ENCODE data around the gene BICD1.
A peak's percentile ranks its signal among the peaks of the same experiment; 100 is the strongest.
"Not testable (repeated sequence)": the region's sequence is repeated elsewhere in the genome, so short reads cannot be mapped to it uniquely, and the experiment has no call there.

Gene BICD1

GRCh38 chr12:32248441-32249140, 141.9 kb downstream of the BICD1 start:
- no peak for DNase-seq (ENCODE audit: low spot score)

GRCh38 chr12:32249777-32250176, 143.1 kb downstream of the BICD1 start:
- DNase-seq (ENCODE audit: low spot score) = no peak

- DNase-seq (ENCODE audit: low spot score) = no peak
These were observed 145.8 kb downstream of the BICD1 start for GRCh38 chr12:32252199-32253073.

DNA sequence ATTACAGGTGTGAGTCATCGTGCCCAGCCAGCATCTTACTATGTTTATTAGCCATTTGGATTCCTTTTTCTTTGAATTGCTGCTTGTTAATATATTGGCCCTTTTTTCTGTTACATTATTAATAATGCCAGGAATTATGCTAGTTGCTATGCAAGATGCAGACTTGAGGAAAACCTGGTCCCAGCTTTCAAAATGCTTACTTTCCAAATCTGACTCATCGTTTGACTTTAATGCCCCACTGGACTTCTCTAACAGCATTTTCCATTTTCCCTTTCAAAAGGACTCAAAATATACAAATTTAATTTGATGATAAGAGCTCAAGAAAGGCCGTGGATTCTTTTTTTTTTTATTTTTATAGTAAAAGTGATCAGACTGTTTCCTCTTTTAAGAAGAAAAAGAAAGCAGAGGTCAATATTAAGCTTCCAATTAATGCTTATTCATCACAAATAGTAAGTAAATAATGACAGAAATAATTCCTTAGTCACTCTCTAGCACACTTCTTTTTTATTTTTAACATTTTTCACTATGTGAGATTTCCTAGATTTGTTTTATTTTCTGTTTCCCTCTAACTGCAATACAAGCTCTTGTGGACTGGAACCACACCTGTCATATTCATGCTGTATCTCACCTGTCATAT, 146.6 kb downstream of the BICD1 start:
- no peak for DNase-seq (ENCODE audit: low spot score)

DNA sequence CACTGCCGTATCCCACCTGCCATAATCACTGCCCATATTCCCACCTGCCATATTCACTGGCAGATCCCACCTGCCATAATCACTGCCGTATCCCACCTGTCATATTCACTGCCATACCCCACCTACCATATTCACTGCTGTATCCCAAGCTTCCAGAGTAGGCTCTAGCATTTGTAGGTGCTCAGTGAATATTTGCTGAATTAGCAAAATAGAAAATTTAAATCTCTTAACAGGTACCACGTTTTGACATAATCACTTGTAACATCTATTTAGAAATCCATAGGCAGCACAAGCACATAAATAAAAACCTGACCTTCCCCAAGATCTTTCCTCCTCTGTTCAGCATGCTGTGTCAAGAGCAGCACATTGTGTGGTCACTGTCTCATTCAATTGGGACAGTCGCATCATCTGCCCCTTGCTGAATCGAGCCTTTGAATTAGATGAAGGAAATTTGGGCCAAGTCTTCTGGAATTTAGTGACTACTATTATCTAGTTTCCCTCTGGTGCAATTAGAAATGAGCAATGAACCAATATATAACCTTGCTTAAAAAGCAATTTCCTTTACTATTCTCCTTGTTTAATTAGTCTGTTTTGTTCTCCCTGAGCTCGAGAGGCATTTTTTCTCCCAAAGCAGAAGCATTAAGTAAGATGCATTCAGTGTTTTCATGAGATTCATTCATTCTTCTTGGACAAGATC, 147.8 kb downstream of the BICD1 start:
- DNase-seq (ENCODE audit: low spot score) = no peak

DNA sequence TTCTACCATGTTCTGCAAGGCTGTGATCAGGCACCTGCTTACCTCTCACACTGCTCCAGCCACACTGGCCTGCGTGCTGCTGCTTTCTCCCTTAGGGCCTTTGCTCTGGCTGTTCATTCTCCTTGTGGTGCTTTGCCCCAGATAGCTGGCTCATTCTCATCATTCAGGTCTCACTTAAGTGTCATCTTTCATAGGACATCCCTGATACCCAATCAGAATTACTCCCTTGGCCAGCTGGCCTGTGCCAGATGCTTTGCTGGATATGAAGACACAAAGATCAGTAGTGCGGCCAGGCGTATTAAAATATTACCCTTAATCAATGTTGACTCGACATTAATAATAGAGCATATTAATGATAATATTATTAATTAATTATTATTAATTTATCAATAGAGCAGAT, 148.9 kb downstream of the BICD1 start:
- no peak for DNase-seq (ENCODE audit: low spot score)

DNA sequence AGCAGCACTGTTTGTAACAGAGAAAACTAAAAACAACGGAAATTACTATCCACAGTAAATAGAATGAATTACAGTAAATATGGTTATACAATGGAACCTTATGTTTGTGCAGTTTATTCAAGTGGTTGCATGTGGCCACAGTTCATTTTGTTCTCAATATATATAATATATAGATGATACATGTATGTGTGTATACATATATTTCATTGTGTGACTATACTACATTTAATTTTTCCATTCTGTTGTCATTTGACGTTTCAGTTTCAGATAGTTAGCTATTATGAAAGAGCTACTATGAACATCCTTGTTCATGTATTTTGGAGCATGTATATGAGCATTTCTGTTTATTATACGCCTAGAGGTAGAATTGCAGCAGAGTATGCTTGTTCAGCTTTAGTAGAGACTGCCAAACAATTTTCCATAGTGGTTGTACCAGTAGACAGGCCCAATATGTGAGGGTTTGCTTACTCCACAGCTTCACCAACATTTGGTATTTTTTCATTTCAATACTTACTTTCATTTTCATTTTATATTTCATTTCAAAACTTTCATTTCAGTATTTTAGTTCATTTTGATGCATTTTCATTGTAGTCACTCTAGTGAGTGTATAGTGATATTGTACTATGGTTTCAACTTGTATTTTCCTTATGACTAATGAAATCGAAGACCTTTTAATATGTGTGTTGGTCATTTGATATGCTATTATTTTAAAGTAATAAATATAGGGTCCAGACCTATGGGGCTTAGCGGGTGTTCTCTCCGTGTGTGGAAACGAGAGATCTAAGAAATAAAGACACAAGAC, 151.2 kb downstream of the BICD1 start:
- no peak for DNase-seq (ENCODE audit: low spot score)

GRCh38 chr12:32260696-32261095, 154.0 kb downstream of the BICD1 start:
- no peak for DNase-seq (ENCODE audit: low spot score)

- DNase-seq (ENCODE audit: low spot score) = no peak
These were observed 155.0 kb downstream of the BICD1 start for GRCh38 chr12:32261638-32262037.

DNA sequence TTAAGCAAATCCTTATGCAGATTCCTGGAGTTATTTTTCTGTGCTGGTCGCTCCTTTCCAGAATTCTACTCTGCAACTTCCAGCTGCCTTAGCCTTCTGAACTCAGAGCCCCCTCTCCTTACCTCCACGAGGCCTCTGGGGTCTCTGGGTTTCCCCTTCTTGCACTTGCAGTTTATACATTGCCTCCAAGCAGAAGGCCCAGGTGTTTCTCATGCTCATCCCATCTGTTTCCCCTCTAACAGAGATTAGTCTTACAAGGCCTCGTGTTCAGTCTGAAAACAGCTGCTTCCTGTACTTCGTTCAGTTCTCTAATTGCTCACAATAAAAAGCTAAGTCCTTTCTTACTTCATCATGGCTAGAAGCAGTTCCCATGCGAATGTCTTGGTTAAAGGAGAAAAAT, 158.3 kb downstream of the BICD1 start:
- peak; percentile 16 for DNase-seq (ENCODE audit: low spot score)

DNA sequence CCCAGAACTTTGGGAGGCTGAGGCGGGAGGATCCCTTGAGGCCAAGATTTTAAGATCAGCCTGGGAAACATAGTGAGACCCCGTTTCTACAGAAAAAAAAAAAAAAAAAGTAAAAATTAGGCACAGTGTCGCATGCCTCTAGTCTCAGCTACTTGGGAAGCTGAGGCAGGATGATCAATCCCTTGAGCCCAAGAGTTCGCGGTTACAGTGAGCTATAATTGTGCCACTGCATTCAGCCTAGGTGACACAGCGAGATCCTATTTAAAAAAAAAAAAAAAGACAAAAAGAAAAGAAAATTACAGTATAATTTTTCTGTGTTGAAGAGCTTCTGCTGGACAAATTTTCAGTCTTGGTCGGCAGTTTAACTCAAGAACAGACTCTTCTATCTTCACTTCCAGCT, 158.8 kb downstream of the BICD1 start:
- no peak for DNase-seq (ENCODE audit: low spot score)

DNA sequence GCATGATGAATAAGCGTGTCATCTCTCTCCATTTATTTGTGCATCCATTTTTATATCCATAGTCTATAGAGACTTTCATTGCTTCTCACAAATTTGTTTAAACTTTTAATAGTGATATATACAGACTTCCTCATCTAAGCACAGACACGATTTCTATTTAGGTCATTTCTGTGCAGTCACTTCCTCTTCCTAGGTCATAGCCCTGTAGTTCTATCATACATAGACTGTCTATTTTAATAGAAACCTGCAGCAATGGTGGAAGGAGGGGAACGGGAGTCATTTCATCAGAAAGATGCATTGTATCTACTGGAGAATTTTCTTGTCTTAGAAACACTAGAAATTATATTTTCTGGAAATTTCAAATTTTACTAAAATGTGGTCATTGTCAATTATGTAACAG, 159.3 kb downstream of the BICD1 start:
- no peak for DNase-seq (ENCODE audit: low spot score)

- no peak for DNase-seq (ENCODE audit: low spot score)
These were observed 160.1 kb downstream of the BICD1 start for GRCh38 chr12:32266756-32267155.

DNA sequence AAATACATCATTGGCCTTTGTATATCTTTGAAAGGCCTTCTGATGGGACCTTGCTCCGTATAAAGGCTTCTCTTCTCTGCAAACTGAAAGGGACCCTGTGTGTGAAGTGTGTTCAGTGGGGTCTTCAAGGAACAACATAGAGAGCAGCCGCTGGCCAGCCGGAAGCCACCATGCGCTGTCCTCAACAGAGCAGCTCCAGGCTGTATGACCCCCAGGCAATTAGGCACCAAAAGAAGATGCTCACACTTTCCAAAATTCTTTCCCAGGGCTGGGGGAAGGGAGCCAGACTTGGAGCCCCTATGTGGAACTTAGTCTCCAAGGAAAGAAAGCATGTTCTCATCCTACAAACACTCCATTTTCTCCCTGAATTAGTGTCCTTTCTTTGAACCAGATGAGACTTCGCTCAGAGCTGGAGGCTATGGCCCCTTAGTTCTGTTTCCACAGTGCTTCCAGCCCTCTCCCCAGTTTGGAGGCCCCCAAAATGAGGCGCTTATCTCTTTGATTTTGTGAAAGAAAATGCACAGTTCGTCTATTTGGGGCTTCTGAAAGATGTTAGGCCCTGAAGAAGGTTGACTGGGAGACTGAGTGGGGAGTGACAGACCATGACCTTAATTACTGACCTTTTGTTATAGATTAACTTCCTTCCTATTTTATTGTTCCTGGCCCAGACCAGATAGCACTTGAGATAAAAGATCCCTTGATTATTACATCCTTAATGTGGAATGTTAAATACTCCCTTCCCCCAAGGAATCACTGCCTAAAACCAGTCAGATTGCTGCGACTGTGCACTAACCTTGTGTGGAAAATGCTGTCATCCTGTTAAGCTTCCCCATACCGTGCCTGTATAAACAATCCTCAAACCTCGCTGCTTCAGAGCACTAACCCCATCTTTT, 164.4 kb downstream of the BICD1 start:
- DNase-seq (ENCODE audit: low spot score) = peak; percentile 77

DNA sequence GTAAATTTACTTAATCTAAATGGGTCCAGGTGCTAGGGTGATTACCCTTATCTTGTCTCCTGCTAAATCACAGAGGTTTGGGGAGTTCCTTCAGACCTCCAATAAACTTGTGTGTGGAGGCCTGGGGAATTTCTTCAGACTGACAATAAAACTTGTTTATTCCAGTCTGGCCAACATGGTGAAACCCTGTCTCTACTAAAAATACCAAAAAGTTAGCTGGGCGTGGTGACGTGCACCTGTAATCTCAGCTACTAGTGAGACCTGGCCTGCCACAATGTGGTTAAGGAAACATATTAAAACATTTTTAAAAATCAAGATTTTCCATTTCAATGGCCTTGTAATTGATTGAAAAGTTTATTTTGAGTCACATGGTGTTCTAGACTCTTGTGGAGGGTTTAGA, 165.8 kb downstream of the BICD1 start:
- DNase-seq (ENCODE audit: low spot score) = no peak

DNA sequence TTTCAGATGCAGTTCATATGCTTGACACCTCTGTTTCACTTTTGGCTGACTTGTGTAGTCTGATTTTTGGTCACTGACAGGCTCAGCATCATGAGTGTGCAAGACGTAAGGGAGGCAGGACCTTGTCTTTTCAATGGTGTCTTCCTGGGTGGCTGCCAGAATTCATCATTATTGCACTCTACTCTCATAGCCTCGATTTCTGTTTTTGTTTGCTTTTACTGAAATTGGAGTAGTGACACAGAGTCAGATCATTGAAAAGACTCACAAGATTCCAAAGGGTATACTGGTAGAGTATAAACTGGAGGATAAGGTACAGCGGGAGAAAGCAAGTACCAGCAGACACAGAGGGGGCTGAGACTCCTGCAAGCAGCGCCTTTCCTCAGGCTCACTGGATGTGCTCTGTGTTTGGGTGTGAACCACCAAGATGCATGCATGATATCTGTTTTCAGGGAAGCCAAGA, 166.4 kb downstream of the BICD1 start:
- DNase-seq (ENCODE audit: low spot score) = no peak

- DNase-seq (ENCODE audit: low spot score) = no peak
These were observed 167.1 kb downstream of the BICD1 start for GRCh38 chr12:32273712-32274111.

DNA sequence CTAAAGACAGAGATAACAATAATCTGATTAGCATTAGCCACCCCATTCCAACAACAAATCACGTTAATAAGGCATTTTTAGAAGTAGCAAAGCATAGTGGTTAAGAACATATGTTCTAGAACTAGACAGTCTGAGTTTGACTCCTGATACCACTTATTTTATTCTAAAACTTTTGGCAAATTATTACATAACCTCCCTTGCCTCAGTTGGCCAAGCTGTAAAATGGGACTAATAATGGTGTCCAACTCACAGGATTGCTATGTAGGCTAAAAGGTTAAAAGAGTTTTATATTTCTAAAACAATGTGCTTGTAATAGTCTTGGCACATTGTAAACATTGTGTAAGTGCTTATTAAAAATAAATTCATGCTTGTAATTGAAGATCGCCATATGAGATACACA, 168.0 kb downstream of the BICD1 start:
- DNase-seq (ENCODE audit: low spot score) = no peak

DNA sequence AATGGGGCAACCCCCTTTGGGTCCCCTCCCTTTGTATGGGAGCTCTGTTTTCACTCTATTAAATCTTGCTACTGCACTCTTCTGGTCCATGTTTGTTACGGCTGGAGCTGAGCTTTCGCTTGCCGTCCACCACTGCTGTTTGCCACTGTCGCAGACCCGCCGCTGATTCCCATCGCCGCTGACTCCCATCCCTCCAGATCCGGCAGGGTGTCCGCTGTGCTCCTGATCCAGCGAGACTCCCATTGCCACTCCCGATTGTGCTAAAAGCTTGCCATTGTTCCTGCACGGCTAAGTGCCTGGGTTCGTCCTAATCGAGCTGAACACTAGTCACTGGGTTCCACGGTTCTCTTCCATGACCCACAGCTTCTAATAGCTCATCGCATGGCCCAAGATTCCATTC, 168.9 kb downstream of the BICD1 start:
- DNase-seq (ENCODE audit: low spot score) = not testable (repeated sequence)

- no peak for DNase-seq (ENCODE audit: low spot score)
These were observed 171.1 kb downstream of the BICD1 start for GRCh38 chr12:32277774-32278173.
